Stimulated activated CD8-positive, alpha-beta memory T cell treated with anti-CD3 and anti-CD28 coated beads, Interleukin-7, amount 100 ng/mL, for 24 hours (primary cell): Measurements from ENCODE around the gene DOCK6.
"Not testable (repeated sequence)": the region's sequence is repeated elsewhere in the genome, so short reads cannot be mapped to it uniquely, and the experiment has no call there.

Experiments
- DNase-seq: peaks from one replicate; pipeline ENCODE4 v3.0.0-alpha.2; 2020; ENCODE audit warnings: low read depth

Gene DOCK6

DNA sequence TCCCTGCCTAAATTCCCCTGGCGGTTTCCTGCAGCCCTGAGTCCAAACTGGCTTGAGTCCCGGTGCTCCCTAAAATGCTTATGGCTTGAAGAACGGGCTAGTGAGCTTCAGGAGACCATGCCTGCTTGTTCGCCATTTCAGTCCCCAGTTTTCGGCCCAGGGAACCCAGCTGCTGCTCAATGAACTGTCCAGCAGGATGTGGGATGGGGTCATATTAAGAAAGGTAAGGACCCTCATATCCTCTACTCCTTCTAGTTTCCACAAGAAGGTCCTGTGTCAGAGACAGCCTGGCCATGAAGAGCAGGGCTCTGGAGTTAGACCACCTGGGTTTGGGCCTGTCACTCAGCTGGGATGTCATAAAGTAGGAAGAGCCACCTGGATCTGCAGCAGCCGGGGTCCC is 89.7 kb downstream of the DOCK6 start:
- no peak for DNase-seq

DNA sequence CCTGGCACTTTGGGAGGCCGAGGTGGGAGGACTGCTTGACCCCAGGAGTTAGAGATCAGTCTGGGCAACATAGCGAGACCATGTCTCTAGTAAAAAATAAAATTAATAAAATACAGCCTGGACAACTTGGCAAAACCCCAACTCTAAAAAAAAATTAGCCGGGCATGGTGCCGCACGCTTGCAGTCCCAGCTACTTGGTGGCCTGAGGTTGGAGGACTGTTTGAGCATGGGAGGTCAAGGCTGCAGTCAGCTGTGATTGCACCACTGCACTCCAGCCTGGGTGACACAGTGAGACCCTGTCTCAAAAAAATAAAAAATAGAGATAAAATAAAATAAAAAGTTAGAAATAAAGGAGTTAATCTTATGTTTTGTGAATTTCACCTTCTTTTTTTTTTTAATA is 91.2 kb downstream of the DOCK6 start:
- DNase-seq = no peak

GRCh38 chr19:11169896-11170678 is 92.2 kb downstream of the DOCK6 start:
- DNase-seq = no peak

DNA sequence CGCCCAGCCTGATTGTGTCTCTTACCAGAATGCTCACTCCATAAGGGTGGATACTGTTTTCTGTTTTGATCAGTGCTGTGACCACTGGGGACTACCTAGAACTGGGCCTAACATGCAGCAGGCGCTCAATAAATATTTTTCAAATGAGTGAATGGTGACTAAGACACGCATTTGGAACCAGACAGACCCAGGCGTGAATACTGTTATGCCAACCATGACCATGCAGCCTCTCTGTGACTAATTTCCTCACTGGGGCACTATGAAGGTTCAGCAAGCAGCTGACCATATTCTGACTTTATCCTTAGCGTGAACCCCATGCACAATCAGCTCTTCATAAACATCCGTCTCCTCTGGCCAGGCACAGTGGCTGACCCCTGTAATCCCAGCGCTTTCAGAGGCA is 93.8 kb downstream of the DOCK6 start:
- no peak for DNase-seq

DNA sequence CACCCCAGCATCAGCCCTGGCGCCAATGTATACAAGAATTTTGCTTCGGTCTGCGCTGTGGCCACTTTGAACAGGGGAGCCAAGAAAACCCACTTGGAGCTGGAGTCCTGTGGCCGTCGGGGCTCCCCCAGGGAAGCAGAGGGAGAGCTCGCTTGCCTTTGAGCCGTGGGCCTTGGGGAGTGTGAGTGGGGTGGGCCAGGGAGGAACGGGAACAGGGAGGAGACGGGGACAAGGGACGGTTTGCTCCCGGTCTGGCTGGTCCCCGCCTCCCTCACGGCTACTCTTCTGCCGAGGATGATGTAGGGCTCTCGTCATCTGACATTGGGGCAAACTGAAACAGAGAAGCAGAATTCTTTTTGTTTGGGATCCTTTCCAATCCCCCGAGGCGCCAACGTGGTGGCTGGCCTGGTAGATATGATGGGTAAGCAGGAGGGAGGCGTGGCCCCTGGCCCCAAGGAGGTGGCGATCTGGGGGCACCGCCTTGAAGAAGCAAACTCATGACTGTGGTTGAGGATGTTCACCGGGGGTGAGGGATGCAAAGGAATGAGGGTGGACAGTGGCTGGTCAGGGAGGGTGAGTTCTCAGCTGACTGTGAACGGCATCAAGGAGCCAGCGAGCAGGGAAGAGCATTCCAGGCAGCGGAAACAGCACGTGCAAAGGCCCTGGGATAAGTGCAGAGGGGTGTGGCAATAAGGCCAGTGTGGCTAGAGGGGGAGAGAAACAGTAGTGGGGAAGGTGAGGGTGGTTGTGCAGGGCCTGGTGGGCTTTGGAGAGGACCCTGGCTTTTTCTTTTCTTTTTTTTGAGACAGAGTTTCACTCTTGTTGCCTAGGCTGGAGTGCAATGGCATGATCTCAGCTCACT is 95.8 kb downstream of the DOCK6 start:
- DNase-seq = no peak

DNA sequence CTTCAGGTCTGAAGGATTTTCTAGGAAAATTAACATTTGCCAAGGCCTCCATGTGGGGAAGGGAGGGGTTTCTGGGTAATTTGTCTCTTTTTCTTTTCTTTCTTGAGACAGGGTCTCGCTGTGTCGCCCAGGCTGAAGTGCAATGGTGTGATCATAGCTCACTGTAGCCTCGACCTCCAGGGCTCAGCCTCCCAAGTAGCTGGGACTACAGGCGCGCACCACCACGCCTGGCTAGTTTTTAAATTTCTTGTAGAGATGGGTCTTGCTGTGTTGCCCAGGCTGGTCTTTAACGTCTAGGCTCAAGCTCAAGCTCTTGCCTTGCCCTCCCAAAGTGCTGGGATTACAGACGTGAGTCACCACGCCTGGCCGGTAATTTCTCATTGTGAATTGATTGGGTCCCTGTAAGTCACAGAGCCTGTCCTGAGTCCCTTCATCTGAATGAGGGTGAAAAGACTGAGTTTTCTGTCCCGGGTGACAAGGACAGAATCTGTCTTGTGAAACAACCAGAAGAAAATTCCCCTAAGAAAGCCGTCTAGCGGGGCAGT is 96.8 kb downstream of the DOCK6 start:
- DNase-seq = no peak

DNA sequence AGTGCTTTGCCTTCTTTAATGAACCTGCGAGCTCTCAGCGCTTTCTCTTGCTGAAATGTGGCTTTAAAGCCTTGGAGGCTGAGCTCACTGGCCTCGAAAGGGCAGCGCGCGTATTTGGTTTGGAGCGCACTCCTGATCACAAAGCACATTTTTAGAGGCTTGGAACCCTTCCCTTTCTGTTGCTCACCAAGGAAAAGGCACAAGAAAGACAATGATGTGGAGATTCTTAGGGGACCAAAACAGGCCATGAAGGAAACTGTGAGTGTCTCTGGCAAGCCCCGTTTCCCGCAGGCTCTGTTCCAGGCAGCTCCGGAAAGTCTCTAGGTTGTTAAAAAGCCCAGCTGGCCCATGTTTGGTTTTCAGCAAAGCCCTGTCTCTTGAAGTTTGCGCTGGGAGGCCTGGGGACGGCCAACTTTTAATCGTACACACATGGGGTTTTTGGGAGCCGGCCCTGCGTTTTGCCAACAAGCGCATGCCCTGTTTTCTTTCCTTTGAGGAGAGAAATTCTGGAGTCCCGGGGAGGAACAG is 97.4 kb downstream of the DOCK6 start:
- no peak for DNase-seq

- DNase-seq = no peak
Measured at GRCh38 chr19:11164296-11164695, 98.0 kb downstream of the DOCK6 start.

DNA sequence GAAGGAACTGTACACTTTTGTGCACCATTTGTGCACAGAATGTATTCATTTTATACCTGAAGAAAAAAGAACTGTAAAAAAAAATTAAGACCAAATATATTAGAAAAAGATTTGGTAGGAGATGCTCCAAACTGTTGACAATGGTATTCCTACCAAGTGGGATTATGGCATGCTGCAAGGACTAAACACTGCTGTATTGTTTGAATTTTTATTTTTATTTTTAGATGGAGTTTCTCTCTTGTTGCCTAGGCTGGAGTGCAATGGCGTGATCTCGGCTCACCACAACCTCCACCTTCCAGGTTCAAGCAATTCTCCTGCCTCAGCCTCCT is 101.9 kb downstream of the DOCK6 start:
- not testable (repeated sequence) for DNase-seq

DNA sequence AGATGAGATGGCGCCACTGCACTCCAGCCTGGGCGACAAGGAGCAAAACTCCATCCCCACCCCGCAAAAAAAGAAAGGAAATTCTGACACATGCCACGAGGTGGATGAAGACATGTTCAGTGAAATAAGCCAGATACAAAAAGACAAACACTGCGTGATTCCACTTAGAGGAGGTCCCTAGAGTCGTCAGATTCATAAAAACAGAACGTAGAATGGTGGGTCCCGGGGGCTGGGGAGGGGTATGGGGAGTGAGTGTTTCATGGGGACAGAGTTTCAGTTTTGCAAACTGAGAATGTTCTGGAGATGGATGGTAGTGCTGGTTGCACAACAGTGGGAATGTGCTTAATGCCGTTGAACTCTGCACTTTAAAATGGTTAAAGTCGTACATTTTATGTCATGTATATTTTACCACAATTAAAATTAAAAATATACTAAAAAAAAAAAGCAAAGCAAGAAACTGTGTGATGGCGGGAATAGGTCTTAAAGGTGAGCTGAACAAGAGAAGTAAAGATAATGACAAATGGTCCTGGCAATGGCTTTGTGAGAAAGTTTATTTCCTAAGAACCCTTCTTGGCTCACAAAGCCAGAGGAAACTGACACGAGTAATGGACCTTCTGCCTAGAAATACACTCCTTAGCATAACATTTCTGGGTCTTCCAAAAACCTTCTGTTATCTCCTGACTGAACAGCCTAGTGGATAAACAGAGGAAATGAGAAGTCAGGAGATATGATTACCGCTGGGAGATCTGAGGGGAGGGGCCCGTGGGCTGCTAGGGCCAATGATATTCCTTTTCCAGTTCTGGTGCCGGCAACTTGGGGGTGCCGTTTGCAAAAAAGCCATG is 102.5 kb downstream of the DOCK6 start:
- DNase-seq = no peak

DNA sequence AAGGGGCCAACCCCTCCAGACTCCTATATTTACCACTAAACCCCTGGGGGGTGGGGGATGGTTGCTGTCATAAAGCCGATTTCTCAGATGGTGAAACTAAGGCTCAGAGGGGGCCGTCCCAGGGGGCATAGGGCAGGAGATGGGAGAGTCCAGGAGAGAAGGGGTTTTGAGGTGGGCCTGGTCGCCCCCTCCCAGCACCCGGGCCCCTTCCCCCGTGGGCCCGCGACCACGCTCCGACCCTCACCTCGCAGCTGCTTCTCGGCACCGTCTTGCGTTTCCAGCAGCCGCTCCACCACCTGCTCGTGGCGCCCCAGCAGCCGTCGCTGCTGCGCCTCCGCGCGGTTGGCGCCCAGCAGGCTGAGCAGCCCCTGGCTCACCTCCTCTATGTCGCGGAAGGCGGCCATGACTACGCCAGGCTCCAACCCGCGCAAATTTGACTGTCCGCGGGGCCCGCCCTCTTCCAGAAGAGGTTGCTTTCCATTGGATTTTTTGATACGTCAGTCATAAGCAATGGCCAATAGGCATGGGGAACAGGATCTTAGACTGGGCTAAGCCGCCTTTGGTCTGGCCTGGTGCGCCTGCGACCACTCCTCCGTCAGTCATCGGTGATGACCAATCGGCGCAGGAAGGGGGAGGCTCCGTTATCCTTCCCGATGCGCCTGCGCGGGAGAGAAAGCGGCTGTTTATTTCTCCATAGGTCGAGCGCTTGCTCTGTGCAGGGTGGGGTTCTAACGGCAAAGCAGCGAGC is 106.8 kb downstream of the DOCK6 start, which contains the start of gene SPC24:
TSS of gene SPC24 (minus strand) at position 410 of the 748 bp plus-strand sequence. CDS start at position 404, 6 bp downstream.
- DNase-seq = peak; percentile 79

- DNase-seq = no peak
Measured at GRCh38 chr19:11154683-11155047, 107.7 kb downstream of the DOCK6 start.

DNA sequence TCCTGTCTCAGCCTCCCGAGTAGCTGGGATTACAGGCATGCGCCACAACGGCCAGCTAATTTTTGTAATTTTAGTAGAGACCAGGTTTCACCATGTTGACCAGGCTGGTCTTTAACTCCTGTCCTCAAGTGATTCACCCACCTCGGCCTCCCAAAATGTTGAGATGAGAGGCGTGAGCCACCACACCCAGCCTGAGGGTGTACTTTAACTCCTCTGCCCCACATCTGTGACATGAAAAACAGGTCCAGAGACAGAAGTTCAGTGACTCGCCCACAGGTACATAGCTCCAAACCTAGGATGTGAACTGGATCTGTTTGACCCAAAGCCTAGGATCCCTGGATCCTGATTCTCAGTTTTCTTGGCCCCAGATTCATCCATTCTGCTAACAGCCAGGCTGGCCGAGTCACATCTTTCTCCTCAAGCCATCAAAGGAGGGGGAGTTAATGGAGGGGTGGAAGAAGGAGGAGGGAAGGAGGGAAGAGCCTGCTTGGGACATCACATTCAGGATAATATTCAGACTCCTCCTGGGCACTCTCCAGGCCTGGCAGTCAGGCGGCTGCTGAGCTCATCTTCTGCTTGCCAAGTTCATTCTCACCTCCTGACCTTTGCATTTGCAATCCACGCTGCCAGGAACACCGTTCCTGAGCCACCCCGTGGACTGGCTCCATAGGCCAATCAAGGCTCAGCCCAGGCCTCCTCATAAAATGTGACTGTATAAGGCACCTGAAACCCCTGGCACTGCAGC is 109.8 kb downstream of the DOCK6 start:
- no peak for DNase-seq

GRCh38 chr19:11151181-11151580 is 111.1 kb downstream of the DOCK6 start:
- DNase-seq = no peak
